Mucosa of descending colon (tissue), 3 donors: ENCODE measurements around the gene TMEM171. TPM values are rescaled to one million over a fixed set of nuclear protein-coding genes. Genes with fewer than 3 reads are reported as not detected.

Experiments
- ATAC-seq: fragments of 200-7000 bp; cut with Tn5 transposase; one replicate; pipeline ENCODE4 v1.9.1; 2020; ENCODE audit warnings: mild to moderate bottlenecking, moderate library complexity
- DNase-seq, 3 donors: peaks; one replicate each; pipeline ENCODE4 v3.0.0-alpha.2; 2020
- H3K36me3 ChIP-seq: fragments of 200-600 bp; one replicate; pipeline ENCODE4 v1.8.0; 2021; ENCODE audit warnings: low read depth, mild to moderate bottlenecking
- H3K4me1 ChIP-seq: fragments of 200-600 bp; one replicate; pipeline ENCODE4 v1.8.0; 2021; ENCODE audit warnings: low read depth, mild to moderate bottlenecking
- H3K4me3 ChIP-seq: fragments of 200-600 bp; one replicate; pipeline ENCODE4 v1.8.0; 2021; ENCODE audit warnings: mild to moderate bottlenecking
- H3K9me3 ChIP-seq: fragments of 200-600 bp; one replicate; pipeline ENCODE4 v1.8.0; 2021; ENCODE audit warnings: mild to moderate bottlenecking
- intact Hi-C, 2 donors: fragments of 100-400 bp; cut with DNase I in 1 of 2; cut with micrococcal nuclease in 1 of 2; formaldehyde crosslinking; loops; one replicate each; pipeline versions ENCODE4 v1.11.0 to v1.11.1; 2022; cut with DNase I, micrococcal nuclease
- total RNA-seq, 3 donors: library from RNA; stranded (reverse); fragmentation: NEBNext Ultra II Directional in 2 of 3; extraction: Animal tissue kit (Norgen Biotek cat#: 25700) in 2 of 3; gene quantifications; one replicate each; pipeline versions ENCODE4 v1.2.1 to v1.2.4, GENCODE V29; 2021 to 2023
- TF ChIP-seq, protein P1 (sequence below): fragments of 200-600 bp; IDR thresholded peaks from one replicate; pipeline ENCODE4 v1.8.0; 2022; ENCODE audit warnings: antibody characterized with exemption, mild to moderate bottlenecking
- donor health status: DM: no; HTN: no; CAD: no; lungs with moderate emphysema.
- donor health status: DM: no; HTN: no; CAD: no.
- donor health status: DM: no; HTN: yes; CAD: no.

TMEM171 gene
- total RNA-seq, 3 donors from 2014 or later, result 34.5 to 101 (median 70.9) TPM

DNA sequence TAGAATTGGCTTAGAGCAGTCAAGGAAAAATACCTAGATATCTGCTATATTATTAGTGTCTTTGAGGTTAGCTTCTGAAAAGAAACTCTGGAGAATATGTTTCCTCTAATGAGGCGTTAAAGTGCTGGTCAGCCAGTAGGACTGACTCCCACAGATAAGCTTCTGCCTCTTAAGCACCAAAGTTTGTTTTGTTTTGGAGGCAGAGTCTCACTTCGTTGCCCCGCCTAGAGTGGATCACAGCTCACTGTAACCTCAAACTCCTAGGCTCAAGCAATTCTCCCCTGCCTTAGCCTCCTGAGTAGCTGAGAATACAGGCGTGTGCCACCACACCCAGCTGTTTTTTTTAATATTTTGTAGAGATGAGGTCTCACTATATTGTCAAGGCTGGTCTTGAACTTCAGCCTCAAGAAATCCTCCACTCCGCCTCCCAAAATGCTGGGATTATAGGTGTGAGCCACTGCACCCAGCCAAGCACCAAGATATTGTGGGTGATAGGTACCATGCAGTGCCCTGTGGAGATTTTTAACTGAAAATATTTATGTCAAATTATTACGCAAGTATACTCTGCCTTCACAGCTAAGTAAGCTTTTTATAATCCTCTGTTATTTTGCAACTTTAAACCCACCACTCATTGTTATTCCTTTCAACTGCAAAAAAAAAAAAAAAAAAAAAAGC is 24.7 kb upstream of the TMEM171 start:
- Histone ChIP-seq H3K4me1 (no peaks in the 10 kb centered on the region), H3K4me3 (no peak overlapping the region), H3K36me3 (no peaks in the 10 kb centered on the region), H3K9me3 (no peaks in the 10 kb centered on the region)
- ATAC-seq (no peak), DNase-seq (no peak)
- TF ChIP-seq, protein P1, sequence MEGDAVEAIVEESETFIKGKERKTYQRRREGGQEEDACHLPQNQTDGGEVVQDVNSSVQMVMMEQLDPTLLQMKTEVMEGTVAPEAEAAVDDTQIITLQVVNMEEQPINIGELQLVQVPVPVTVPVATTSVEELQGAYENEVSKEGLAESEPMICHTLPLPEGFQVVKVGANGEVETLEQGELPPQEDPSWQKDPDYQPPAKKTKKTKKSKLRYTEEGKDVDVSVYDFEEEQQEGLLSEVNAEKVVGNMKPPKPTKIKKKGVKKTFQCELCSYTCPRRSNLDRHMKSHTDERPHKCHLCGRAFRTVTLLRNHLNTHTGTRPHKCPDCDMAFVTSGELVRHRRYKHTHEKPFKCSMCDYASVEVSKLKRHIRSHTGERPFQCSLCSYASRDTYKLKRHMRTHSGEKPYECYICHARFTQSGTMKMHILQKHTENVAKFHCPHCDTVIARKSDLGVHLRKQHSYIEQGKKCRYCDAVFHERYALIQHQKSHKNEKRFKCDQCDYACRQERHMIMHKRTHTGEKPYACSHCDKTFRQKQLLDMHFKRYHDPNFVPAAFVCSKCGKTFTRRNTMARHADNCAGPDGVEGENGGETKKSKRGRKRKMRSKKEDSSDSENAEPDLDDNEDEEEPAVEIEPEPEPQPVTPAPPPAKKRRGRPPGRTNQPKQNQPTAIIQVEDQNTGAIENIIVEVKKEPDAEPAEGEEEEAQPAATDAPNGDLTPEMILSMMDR, result no peak
- intact Hi-C loops, result no loop called here

DNA sequence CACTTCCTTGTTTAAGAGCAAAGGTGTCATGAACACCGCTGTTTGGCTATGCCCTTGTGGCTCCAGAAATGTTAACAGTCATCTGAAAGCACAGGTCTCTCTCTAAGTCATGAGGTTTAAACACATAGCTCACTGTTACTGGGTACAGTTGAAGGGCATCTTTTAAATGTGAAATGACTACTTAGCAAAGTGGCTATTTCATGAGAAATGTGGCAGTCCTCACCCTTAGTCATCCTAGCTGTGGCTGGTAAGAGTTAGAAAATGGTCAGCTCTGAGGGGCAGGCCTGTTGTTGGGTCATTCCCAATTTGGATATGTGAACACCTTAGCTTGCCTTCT is 24.2 kb upstream of the TMEM171 start:
- Histone ChIP-seq H3K36me3 (no peaks in the 10 kb centered on the region), H3K4me3 (no peak overlapping the region), H3K4me1 (no peaks in the 10 kb centered on the region), H3K9me3 (no peaks in the 10 kb centered on the region)
- no peak for ATAC-seq
- intact Hi-C loops, result no loop called here
- TF ChIP-seq, protein P1, result no peak
- DNase-seq, result no peak

DNA sequence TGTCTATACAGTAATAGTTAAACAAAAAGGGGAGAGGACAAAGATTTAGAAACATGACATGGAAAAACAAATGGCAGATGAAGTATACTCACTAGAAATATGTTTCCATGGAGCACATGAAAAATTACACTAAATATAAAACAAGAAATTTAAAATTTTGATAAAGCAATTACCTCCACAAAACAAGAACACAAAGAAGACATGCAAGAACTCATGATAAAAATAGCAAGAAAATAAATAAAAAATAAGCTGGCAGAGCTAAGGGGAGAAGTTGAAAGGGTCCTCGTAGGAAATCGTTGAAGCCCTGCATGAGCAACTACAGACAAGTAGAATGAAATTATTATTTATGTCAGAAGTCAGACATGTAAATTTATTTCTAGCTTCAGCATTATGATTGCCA is 22.6 kb upstream of the TMEM171 start:
- TF ChIP-seq, protein P1, result no peak
- DNase-seq, result no peak
- intact Hi-C loops, result no loop called here
- H3K9me3 ChIP-seq, result no peaks in the 10 kb centered on the region
- H3K36me3 ChIP-seq, result no peaks in the 10 kb centered on the region
- no peaks in the 10 kb centered on the region for H3K4me1 ChIP-seq
- no peak for ATAC-seq
- H3K4me3 ChIP-seq, result no peak overlapping the region

DNA sequence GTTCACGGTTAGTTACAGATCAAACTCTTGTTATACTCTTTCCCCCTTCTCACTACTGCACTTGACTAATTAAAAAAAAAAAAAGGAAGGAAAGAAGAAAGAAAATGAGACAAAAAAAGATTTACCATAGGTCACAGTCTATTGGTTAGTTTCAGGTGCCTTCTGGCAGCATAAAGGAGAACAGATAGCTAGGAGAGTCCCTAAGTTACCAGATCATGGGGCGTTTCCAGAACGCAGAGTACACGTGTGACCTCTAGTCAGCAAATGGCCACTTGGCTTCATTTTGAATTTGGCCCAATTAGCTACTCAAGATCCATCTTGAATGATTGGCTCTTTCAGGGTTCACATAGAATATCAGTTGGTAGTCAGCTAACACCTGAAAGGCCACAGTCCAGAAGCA is 20.3 kb upstream of the TMEM171 start:
- TF ChIP-seq, protein P1, result no peak
- H3K36me3 ChIP-seq, result no peaks in the 10 kb centered on the region
- DNase-seq (no peak), ATAC-seq (no peak)
- no peaks in the 10 kb centered on the region for H3K9me3 ChIP-seq
- intact Hi-C loops, result no loop called here
- no peaks in the 10 kb centered on the region for H3K4me1 ChIP-seq
- H3K4me3 ChIP-seq, result no peak overlapping the region

DNA sequence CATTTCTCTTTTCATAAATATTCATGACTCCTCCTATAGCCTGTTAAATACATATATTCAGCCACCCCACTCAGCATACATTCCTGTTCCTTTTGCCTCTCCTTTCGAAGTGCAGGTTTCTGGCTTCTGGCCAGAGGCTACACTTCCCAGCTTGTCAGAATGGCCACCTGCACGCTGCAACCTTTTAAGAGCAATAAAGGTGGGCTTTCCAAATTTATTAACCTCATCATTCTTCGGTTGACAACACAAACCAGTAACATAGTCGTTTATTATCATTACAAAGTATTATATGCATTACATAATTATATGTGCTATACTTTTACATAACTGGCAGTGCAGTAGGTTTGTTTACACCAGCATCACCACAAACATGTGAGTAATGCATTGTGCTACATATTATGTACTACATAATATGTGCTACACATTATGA is 16.5 kb upstream of the TMEM171 start:
- ATAC-seq (no peak), DNase-seq (no peak)
- Histone ChIP-seq H3K36me3 (no peaks in the 10 kb centered on the region), H3K9me3 (no peaks in the 10 kb centered on the region), H3K4me1 (no peaks in the 10 kb centered on the region), H3K4me3 (no peak overlapping the region)
- intact Hi-C loops, result no loop called here
- TF ChIP-seq, protein P1, result no peak

DNA sequence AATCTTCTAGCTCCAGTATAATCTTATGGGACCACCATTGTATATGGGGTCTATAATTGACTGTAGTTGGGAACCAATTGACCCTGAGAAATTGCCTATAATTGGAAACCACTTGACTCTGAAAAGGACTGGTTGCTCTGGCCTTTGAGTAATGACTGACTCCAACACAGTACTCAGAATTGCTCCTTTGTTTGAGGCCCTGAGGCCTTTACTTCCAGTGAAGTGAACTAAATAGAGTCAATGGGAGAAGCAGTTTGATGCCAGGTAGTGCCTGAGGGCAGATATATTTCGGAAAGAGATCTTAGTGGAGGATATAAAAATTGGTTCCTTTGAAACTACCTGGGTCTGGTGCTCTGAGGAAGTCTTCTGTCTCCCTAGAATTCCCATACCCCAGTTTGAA is 16.0 kb upstream of the TMEM171 start:
- Histone ChIP-seq H3K4me3 (no peak overlapping the region), H3K9me3 (no peaks in the 10 kb centered on the region), H3K4me1 (no peaks in the 10 kb centered on the region), H3K36me3 (no peaks in the 10 kb centered on the region)
- no peak for DNase-seq
- no peak for ATAC-seq
- intact Hi-C loops, result no loop called here
- TF ChIP-seq, protein P1, result no peak
